Uterus (tissue), 4 donors: ENCODE measurements around the gene DLG5. TPM values are rescaled to one million over a fixed set of nuclear protein-coding genes. Genes with fewer than 3 reads are reported as not detected.

Experiments used
- DNase-seq, 2 donors: peaks; one replicate each; pipeline ENCODE4 v3.0.0-alpha.2; 2019 to 2020
- H3K27ac ChIP-seq, 2 donors: fragments of 200-600 bp; sonication (generic); 1 replicate in 1 of 2; 2 replicates in 1 of 2; pipeline ENCODE4 v1.5.1; 2016 to 2018
- H3K27me3 ChIP-seq, 2 donors: fragments of 200-600 bp; sonication (generic); one replicate each; pipeline ENCODE4 v1.5.1; 2018 to 2019; ENCODE audit warnings: control low read depth in 1 of 2
- H3K36me3 ChIP-seq, 2 donors: fragments of 200-600 bp; sonication (generic); one replicate each; pipeline ENCODE4 v1.5.1; 2019; ENCODE audit warnings: control low read depth in 1 of 2
- H3K4me1 ChIP-seq, 2 donors: fragments of 200-600 bp; sonication (generic); one replicate each; pipeline ENCODE4 v1.5.1; 2018 to 2019; ENCODE audit warnings: control low read depth in 1 of 2
- H3K4me3 ChIP-seq, 2 donors: fragments of 200-600 bp; sonication (generic); 1 replicate in 1 of 2; 2 replicates in 1 of 2; pipeline ENCODE4 v1.5.1; 2018 to 2019; ENCODE audit warnings: mild to moderate bottlenecking in 1 of 2
- H3K9me3 ChIP-seq, 2 donors: fragments of 200-600 bp; sonication (generic); one replicate each; pipeline ENCODE4 v1.5.1; 2019; ENCODE audit warnings: control low read depth in 1 of 2
- CTCF ChIP-seq, 4 experiments: fragments of 200-600 bp in 2 of 4; fragments of 450-650 bp in 2 of 4; sonication (generic) in 2 of 4; IDR thresholded peaks; one replicate each; pipeline ENCODE4 v1.5.1; 2016 to 2019; ENCODE audit warnings: antibody characterized with exemption in 4 of 4, mild to moderate bottlenecking in 2 of 4, moderate library complexity in 1 of 4
- POLR2A ChIP-seq, 2 donors: fragments of 450-650 bp; IDR thresholded peaks; one replicate each; pipeline ENCODE4 v1.6.1; 2016; ENCODE audit warnings: antibody characterized with exemption in 2 of 2, mild to moderate bottlenecking in 1 of 2, moderate library complexity in 1 of 2
- intact Hi-C: fragments of 100-400 bp; cut with DNase I; formaldehyde crosslinking; loops from one replicate; pipeline ENCODE4 v1.15.1; 2023; ENCODE audit warnings: low total_unique reads
- total RNA-seq, 4 donors: library from RNA; depleted of rRNA in 3 of 4; stranded (reverse); fragments of >200 nt in 3 of 4; gene quantifications; one replicate each; pipeline versions ENCODE4 v1.1.0 to v1.2.4, GENCODE V29; 2014 to 2023
- donor health status: DM: yes; HTN: yes; CAD: no.

Gene DLG5
- total RNA-seq, 4 donors from 2014 or later, result 27.1 to 72.6 (median 46.5) TPM

GRCh38 chr10:77940225-77940624, 13.7 kb upstream of the DLG5 start:
- no peak for DNase-seq
- peak overlapping the region; percentile 38 to 42 for H3K27ac ChIP-seq
- intact Hi-C loops, result no loop called here

GRCh38 chr10:77939561-77940001, 13.0 kb upstream of the DLG5 start:
- Histone ChIP-seq H3K9me3 (no peaks in the 10 kb centered on the region), H3K4me1 (no peaks in the 10 kb centered on the region), H3K4me3 (no peak overlapping the region), H3K27me3 (no peaks in the 10 kb centered on the region), H3K36me3 (no peaks in the 10 kb centered on the region), H3K27ac (peak overlapping the region; percentile 38 to 42)
- intact Hi-C loops, result no loop called here
- no peak for TF ChIP-seq CTCF (IDR thresholded peaks at IDR 0.05)
- no peak for TF ChIP-seq POLR2A (IDR thresholded peaks at IDR 0.05)
- peak; percentile 69 to 75 for DNase-seq

More at GRCh38 chr10:77940225-77940624, 13.7 kb upstream of the DLG5 start:
- no peak overlapping the region for H3K4me3 ChIP-seq
- no peaks in the 10 kb centered on the region for H3K4me1 ChIP-seq
- H3K27me3 ChIP-seq, result no peaks in the 10 kb centered on the region
- no peaks in the 10 kb centered on the region for H3K36me3 ChIP-seq
- no peak for TF ChIP-seq CTCF (IDR thresholded peaks at IDR 0.05)
- no peak for TF ChIP-seq POLR2A (IDR thresholded peaks at IDR 0.05)
- no peaks in the 10 kb centered on the region for H3K9me3 ChIP-seq

GRCh38 chr10:77936697-77937567, 10.4 kb upstream of the DLG5 start:
- Histone ChIP-seq H3K4me1 (no peaks in the 10 kb centered on the region), H3K36me3 (no peaks in the 10 kb centered on the region), H3K27ac (no peak overlapping the region), H3K9me3 (no peaks in the 10 kb centered on the region), H3K4me3 (no peak overlapping the region), H3K27me3 (no peaks in the 10 kb centered on the region)
- DNase-seq, result no peak
- TF ChIP-seq POLR2A (IDR thresholded peaks at IDR 0.05) (no peak), CTCF (IDR thresholded peaks at IDR 0.05) (no peak)
- intact Hi-C loops, result no loop called here

- TF ChIP-seq CTCF (IDR thresholded peaks at IDR 0.05), result no peak
- DNase-seq, result no peak
- Histone ChIP-seq H3K27ac (no peak overlapping the region), H3K27me3 (no peaks in the 10 kb centered on the region), H3K9me3 (no peaks in the 10 kb centered on the region), H3K36me3 (no peaks in the 10 kb centered on the region), H3K4me3 (no peak overlapping the region), H3K4me1 (no peaks in the 10 kb centered on the region)
- intact Hi-C loops, result no loop called here
Observed at GRCh38 chr10:77932016-77932715, 5.6 kb upstream of the DLG5 start.
